CD4-positive, alpha-beta T cell treated with Interleukin-6 for 4 hours (primary cell): Measurements from ENCODE around the gene PRKAG3.
"Not testable (repeated sequence)": the region's sequence is repeated elsewhere in the genome, so short reads cannot be mapped to it uniquely, and the experiment has no call there.

Source experiments
- DNase-seq: peaks from one replicate; pipeline ENCODE4 v3.0.0-alpha.2; 2020; ENCODE audit warnings: mixed read lengths

Gene PRKAG3

GRCh38 chr2:218861645-218862318 lies 30.2 kb upstream of the PRKAG3 start:
- DNase-seq = no peak

DNA sequence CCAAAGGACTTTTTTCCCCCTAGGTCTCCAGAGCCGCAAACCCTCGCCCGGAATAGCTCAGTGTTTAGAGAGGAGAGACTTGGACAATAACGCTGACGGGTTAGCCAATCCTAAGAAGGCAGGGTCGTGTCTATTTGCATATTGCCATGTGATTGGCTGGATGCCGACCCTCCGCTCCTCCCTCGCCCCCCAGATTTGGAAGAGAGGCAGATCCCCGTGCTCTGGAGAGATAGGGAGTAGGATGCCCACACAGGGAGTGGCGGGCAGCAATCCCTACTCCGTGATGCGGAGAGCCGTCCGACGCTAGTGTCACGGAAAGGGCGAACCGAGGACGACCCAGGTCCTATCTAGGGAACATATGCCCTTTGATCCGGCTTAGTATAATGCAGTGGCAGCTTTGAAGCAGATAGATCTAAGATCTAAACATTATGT lies 29.4 kb upstream of the PRKAG3 start:
- no peak for DNase-seq

DNA sequence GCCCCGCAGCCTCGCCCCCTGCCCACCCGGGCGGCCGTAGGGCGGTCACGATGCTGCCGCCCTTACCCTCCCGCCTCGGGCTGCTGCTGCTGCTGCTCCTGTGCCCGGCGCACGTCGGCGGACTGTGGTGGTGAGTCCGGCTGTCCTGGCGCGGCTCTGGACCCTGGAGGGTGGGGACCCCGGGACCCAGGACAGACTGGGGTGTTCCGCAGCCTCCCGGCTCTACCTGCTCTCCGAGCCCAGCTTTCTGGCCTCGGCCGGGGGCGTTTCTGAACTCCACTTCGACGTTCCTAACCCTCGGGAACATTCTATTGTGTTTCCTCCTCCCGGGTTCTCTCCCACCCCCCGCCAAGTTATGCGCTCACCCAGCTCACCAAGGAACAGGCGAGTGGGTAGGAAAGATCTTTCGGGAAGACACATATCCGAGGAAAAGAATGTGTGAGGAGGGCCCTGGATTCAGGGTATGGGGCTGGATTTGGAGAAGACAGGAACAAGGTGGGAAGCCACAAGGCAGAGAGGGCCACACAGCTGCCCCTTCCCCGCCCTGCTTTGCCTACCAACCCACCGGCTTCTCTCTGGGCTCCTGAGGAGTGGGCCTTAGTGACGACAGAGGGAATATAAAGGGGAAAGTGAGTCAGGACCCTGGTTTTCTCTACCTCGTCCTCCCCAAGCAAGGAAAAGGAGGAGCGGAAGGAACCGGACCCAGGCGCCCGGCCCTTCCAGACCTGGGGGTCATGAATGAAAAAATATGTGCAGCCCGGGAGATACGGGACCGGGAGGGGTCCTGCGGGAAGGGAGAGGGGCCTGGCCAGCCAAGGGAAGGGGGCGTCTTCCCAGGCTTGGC lies 28.6 kb upstream of the PRKAG3 start:
- no peak for DNase-seq

DNA sequence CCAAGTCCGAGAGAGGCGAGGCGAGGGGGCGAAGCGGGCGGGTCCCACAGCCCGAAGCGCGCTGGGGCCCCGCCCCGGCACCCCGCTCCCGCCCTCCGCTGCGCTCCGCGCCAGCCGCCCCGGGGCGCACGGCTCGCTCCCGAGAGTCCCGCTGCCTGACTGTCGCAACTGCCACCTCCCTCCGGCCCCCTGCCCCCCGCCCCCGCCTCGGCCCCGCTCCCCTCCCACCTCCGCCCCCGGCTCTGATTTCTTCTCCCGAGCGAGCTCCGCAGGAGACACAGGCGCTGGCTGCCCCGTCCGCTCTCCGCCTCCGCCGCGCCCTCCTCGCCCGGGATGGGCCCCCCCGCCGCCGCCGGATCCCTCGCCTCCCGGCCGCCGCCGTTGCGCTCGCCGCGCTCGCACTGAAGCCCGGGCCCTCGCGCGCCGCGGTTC lies 28.0 kb upstream of the PRKAG3 start, which contains the start of gene WNT6:
TSS of gene WNT6 (plus strand) at position 250 of the 432 bp plus-strand sequence. CDS start 233 bp downstream, outside the sequence.
- no peak for DNase-seq

DNA sequence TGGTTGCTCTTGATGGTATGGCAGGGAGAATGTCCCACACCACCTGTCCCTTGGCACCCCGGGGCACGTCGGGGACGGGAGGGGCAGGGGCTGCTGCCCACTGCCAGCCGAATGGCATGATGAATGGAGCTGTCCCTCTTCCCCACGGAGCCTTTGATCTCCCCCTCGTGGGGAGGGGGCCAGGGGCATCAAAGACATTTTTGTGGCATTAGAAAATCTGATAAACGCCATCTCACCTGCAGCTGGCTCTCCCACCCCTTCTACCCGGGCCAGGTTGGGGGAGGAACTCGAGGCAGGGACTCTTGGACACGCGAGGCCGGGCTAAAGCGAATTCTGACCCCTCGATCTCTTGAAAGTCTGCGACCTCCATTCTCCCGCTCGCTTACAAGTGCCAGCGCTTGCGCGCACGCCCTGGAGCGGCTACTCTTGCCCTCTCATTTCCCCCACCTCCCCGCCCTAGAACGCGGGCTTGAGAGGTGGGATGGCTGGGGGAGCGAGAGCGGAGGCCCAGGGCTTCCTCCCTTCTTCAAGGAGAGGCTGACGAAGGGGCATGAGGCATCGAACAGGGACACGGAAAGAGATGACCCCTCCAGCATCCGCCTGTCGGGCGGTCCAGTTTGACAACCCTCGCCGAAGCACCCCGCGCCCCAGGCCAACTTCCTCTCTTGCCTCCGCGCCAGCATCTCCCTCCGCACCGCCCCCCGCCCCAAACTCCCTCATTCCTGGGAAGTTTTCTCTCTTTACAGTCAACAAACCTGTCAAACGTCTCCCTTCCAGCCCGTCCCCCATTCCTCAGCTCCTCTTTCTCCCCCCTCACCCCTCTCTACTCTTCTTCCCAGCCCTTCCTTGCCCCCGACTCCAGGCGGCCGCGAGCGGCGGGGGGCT lies 27.3 kb upstream of the PRKAG3 start:
- DNase-seq = no peak

GRCh38 chr2:218858138-218858445 lies 26.5 kb upstream of the PRKAG3 start:
- DNase-seq = no peak

GRCh38 chr2:218857371-218858137 lies 26.0 kb upstream of the PRKAG3 start:
- DNase-seq = no peak

- DNase-seq = no peak
Observed at GRCh38 chr2:218856896-218857243, 25.3 kb upstream of the PRKAG3 start.

DNA sequence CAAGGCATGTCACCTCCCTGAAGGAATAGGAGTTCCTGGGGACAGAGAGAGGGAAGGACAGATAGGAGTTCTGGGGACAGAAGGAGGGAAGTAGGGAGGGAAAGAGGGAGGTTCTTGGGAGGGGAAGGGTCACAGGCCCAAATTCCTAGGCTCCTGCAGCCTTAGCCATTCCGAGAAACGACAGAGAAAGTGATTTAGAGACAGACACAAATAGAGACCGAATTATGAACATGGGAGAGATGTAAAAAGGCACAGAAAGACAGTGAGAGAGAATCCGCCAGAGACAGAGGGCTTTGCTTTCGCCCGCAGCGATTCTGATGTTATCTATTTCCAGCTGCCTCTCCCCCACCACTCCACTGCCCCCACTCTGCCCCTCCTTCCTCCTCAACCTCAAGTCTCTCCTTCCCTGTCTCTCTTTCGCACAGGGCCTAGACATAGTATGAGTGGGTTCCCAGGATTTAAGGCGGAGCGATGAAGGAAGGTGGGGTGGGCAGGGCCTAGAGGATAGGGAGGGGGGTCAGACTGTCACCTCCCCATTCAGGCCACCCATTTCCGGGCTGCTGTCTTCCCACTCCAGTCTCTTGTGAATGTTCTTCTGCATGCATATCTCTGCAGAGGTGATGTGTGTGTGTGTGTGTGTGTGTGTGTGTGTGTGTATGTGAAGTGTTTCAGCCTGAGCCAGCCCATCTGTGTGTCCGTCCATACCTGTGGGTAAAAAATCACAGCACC lies 24.7 kb upstream of the PRKAG3 start:
- DNase-seq = no peak

- no peak for DNase-seq
Observed at GRCh38 chr2:218855305-218856166, 23.9 kb upstream of the PRKAG3 start.

- no peak for DNase-seq
Observed at GRCh38 chr2:218854860-218855259, 23.3 kb upstream of the PRKAG3 start.

DNA sequence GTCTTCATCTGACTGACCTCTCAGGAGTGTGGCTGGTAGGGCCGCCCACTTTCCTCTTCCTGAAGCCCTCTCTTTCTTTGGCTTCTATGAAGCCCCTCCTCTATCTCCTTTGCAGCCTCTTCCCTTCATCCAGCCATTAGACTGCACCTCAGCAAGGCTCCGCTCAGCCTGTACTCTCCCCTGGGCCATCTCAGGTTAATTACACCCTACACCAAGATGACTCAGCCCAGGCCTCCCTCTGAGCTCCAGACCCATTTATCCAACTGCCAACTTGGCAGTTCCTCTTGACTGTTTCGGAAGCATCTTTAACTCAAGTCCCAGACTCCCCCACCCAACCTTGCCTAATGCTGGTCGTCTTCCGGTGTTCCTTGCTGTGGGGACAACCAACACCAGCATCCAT lies 22.2 kb upstream of the PRKAG3 start:
- DNase-seq = no peak

GRCh38 chr2:218852911-218853667 lies 21.5 kb upstream of the PRKAG3 start:
- DNase-seq = peak; percentile 72

DNA sequence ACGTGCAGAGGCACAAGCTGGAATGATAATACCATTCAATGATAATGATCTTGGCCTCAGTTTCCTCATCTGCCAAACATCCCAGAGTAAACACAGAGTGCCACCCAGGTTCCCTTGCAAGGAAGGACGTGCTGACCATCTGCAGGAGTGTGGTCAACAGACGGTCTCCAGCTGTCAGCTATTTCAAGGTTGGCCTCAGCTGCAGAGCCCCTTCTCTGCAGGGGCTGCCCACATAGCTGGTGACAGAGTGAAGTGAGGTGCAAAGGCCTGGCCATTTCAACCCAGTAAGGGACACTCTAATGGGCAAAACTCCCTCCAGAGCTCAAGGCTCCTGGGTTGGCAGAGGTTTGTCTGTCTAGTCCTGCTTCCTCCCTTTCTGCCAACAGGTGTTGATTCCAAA lies 19.7 kb upstream of the PRKAG3 start:
- no peak for DNase-seq

DNA sequence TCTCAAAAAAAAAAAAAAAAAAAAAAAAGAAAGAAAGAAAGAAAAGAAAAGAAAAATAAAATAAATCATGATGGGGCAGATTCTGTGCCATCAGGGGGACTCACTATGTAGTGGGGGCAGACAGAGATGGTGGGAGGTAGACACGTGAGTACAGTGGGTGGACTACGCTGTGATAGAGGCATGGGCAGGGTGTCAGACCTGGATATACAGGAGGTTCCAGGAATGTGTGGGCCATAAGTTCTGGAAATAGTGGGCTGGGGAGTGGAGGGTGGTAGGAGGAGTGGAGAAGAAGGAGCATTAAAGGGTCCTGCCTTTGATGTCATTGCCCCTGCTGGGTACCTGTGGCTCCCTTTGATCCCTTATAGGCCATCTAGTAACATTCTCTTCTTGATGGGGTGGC lies 19.2 kb upstream of the PRKAG3 start:
- DNase-seq = no peak

DNA sequence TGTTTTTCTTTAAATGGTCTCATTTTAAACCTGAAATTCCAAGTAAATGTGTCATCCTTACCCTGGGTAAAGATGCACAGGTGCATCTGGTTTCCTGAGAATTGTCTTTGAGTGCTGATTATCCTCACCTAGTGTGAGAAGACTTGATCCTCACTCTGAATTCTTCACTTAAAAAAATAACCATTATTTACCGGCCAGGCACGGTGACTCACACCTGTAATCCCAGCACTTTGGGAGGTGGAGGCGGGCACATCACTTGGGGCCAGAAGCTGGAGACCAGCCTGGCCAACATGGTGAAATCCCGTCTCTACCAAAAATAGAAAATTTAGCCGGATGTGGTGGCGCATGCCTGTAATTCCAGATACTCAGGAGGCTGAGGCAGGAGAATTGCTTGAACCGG lies 18.1 kb upstream of the PRKAG3 start:
- DNase-seq = no peak

DNA sequence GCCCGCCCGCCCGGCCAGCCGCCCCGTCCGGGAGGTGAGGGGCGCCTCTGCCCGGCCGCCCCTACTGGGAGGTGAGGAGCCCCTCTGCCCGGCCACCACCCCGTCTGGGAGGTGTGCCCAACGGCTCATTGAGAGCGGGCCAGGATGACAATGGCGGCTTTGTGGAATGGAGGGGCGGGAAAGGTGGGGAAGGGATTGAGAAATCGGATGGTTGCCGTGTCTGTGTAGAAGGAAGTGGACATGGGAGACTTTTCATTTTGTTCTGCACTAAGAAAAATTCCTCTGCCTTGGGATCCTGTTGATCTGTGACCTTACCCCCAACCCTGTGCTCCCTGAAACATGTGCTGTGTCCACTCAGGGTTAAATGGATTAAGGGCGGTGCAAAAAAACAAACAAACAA lies 15.4 kb upstream of the PRKAG3 start:
- DNase-seq = not testable (repeated sequence)

DNA sequence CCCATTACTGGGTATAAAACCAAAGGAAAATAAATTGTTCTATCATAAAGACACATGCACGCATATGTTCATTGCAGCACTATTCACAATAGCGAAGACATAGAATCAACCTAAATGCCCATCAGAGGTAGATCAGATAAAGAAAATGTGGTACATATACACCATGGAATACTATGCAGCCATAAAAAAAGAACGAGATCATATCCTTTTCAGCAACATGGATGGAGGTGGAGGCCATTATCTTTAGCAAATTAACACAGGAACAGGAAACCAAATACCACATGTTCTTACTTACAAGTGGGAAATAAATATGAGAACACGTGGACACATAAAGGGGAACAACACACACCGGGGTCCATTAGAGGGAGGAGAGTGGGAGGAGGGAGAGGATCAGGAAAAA lies 12.7 kb upstream of the PRKAG3 start:
- not testable (repeated sequence) for DNase-seq

DNA sequence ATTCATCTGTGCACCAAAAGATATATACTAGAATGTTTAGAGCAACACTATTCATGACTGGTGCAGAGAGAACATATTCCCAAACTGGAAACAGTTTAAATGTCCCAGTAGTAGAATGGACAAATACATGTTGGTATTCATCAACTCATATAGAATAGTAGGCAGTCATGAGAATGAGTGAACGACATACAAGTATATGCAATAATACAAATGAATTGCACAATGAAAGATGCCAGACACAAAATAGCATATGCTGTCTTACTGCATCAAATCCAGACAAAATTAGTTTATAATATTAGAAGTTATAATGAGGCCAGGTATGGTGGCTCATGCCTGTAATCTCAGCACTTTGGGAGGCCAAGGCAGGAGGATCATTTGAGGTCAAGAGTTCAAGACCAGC lies 8.3 kb upstream of the PRKAG3 start:
- DNase-seq = no peak

GRCh38 chr2:218839430-218839829 lies 7.8 kb upstream of the PRKAG3 start:
- DNase-seq = no peak
